Ishikawa (cell line): ENCODE measurements around the gene MAP6.

Source experiments
- CEBPB ChIP-seq: IDR thresholded peaks from 2 replicates; pipeline ENCODE4 v1.6.1; 2012
- CREB1 ChIP-seq: IDR thresholded peaks from 2 replicates; pipeline ENCODE4 v1.6.1; 2012; ENCODE audit warnings: low read depth
- EGR1 ChIP-seq: IDR thresholded peaks from 2 replicates; pipeline ENCODE4 v1.6.1; 2012
- EP300 ChIP-seq: IDR thresholded peaks from 2 replicates; pipeline ENCODE4 v1.6.1; 2012; ENCODE audit warnings: borderline replicate concordance
- FOXM1 ChIP-seq: IDR thresholded peaks from 2 replicates; pipeline ENCODE4 v1.6.1; 2012; ENCODE audit warnings: low read depth, borderline replicate concordance
- NFIC ChIP-seq: IDR thresholded peaks from 2 replicates; pipeline ENCODE4 v1.6.1; 2012
- RAD21 ChIP-seq: IDR thresholded peaks from 2 replicates; pipeline ENCODE4 v1.6.1; 2012; ENCODE audit warnings: low read depth
- TAF1 ChIP-seq: IDR thresholded peaks from 2 replicates; pipeline ENCODE4 v1.6.1; 2012; ENCODE audit warnings: low read depth, mild to moderate bottlenecking
- TCF12 ChIP-seq: IDR thresholded peaks from 2 replicates; pipeline ENCODE4 v1.6.1; 2012; ENCODE audit warnings: low read depth
- TEAD4 ChIP-seq: IDR thresholded peaks from 2 replicates; pipeline ENCODE4 v1.6.1; 2012
- YY1 ChIP-seq: IDR thresholded peaks from 2 replicates; pipeline ENCODE4 v1.6.1; 2012; ENCODE audit warnings: low read depth
- ZBTB7A ChIP-seq: IDR thresholded peaks from 2 replicates; pipeline ENCODE4 v1.6.1; 2012; ENCODE audit warnings: low read depth
- TF ChIP-seq, protein P1 (sequence below): IDR thresholded peaks from 2 replicates; pipeline ENCODE4 v1.6.1; 2012; ENCODE audit warnings: low read depth, mild to moderate bottlenecking
- TF ChIP-seq, protein P2 (sequence below): IDR thresholded peaks from 2 replicates; pipeline ENCODE4 v1.6.1; 2012
- TF ChIP-seq, protein P3 (sequence below): IDR thresholded peaks from 2 replicates; pipeline ENCODE4 v1.6.1; 2012

Gene MAP6

DNA sequence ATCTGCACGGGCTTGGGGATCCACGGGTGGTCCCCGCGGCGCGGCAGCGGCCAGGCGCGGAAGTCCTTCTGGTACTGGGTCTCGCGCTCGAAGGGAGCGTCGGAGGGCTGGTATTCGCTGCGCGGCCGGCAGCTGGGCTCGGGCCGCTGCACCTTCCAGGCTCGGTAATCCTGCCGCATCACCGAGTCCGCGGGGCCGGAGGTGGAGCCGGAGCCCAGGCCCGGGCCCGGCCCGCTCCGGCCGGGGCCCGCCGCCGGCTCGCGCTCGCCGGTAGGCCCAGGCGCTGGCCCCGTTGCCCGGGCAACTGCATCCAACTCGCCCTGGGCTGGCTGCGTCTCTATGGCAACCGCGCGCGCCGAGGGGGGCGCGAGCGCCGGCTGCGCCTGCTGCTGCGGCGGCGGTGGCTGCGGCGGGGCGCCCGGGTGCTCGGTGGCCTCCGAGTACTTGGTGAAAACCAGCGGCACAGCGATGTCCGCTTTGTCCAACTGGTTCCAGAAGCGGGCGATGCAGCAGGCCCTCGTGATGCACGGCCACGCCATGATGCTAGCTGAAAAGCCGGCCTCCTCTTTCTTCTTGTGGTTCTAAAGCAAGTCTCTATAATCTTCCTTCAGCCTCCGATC, 897 bp downstream of the MAP6 start:
- TF ChIP-seq YY1 (no peak), TEAD4 (no peak), TAF1 (no peak), TCF12 (no peak)
- TF ChIP-seq, protein P1, sequence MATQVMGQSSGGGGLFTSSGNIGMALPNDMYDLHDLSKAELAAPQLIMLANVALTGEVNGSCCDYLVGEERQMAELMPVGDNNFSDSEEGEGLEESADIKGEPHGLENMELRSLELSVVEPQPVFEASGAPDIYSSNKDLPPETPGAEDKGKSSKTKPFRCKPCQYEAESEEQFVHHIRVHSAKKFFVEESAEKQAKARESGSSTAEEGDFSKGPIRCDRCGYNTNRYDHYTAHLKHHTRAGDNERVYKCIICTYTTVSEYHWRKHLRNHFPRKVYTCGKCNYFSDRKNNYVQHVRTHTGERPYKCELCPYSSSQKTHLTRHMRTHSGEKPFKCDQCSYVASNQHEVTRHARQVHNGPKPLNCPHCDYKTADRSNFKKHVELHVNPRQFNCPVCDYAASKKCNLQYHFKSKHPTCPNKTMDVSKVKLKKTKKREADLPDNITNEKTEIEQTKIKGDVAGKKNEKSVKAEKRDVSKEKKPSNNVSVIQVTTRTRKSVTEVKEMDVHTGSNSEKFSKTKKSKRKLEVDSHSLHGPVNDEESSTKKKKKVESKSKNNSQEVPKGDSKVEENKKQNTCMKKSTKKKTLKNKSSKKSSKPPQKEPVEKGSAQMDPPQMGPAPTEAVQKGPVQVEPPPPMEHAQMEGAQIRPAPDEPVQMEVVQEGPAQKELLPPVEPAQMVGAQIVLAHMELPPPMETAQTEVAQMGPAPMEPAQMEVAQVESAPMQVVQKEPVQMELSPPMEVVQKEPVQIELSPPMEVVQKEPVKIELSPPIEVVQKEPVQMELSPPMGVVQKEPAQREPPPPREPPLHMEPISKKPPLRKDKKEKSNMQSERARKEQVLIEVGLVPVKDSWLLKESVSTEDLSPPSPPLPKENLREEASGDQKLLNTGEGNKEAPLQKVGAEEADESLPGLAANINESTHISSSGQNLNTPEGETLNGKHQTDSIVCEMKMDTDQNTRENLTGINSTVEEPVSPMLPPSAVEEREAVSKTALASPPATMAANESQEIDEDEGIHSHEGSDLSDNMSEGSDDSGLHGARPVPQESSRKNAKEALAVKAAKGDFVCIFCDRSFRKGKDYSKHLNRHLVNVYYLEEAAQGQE, result no peak

DNA sequence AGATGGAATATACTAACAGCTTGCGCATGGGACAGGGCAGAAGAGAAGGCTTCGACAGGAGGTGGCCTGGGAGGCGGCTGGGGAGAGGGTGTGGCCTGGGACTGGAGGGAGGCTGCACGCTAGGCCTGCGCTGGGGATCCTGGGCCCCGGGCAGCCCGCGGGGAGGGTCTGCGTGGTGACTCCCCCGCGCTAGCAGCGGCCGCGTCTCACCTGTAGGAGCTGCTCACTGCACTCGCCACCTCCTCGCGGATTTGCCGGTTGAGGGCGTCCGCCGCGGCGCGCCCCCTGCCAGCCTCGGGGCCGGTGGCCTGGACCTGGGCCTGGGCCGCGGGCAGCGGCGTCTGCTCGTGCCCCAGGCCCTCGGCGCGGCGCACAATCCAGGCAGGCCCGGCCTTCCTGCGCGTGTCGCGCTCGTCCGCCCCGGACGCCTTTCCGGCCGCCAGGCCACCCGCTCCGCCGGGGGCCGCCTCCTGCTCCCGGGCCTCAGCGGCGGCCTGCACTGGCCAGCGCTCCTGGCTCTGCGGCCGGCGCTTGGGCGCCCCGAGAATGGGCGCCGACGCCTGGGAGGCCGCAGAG, 1.5 kb downstream of the MAP6 start:
- TF ChIP-seq YY1, result no peak
- no peak for TF ChIP-seq NFIC
- no peak for TF ChIP-seq FOXM1
- no peak for TF ChIP-seq CREB1
- TF ChIP-seq TAF1, result no peak
- TF ChIP-seq, protein P2, sequence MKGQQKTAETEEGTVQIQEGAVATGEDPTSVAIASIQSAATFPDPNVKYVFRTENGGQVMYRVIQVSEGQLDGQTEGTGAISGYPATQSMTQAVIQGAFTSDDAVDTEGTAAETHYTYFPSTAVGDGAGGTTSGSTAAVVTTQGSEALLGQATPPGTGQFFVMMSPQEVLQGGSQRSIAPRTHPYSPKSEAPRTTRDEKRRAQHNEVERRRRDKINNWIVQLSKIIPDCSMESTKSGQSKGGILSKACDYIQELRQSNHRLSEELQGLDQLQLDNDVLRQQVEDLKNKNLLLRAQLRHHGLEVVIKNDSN, result no peak
- TF ChIP-seq TCF12, result no peak
- TF ChIP-seq, protein P1, result no peak
- TF ChIP-seq CEBPB, result no peak
- no peak for TF ChIP-seq ZBTB7A
- no peak for TF ChIP-seq EP300
- TF ChIP-seq, protein P3, sequence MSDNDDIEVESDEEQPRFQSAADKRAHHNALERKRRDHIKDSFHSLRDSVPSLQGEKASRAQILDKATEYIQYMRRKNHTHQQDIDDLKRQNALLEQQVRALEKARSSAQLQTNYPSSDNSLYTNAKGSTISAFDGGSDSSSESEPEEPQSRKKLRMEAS, result no peak
- no peak for TF ChIP-seq RAD21
- no peak for TF ChIP-seq EGR1
- TF ChIP-seq TEAD4, result no peak

DNA sequence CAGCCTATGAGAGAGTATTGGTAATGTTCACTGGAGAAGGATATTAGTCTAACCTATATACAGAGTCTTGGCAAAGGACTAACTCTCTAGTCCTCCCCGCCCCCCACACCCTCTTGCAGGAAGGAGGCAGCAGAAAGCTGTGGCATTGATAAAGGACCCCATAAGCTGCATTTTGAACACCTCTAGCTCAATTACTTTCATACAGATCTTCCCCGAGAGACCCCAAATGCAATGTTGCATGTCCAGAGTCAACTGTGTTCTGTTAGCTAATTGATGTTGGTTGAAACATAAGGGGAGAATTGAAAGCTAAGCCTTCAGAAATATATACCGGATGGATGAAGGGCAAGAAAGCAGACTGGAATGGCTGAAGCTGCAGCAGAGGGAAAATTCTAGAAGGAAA, 2.8 kb downstream of the MAP6 start:
- no peak for TF ChIP-seq RAD21
- TF ChIP-seq TAF1, result no peak
- TF ChIP-seq EGR1, result no peak
- TF ChIP-seq TCF12, result no peak
- TF ChIP-seq CREB1, result no peak
- TF ChIP-seq EP300, result no peak
- no peak for TF ChIP-seq YY1
- no peak for TF ChIP-seq NFIC
- TF ChIP-seq ZBTB7A, result no peak
- no peak for TF ChIP-seq TEAD4
- no peak for TF ChIP-seq CEBPB
- TF ChIP-seq, protein P2, result no peak
- TF ChIP-seq, protein P1, result no peak

DNA sequence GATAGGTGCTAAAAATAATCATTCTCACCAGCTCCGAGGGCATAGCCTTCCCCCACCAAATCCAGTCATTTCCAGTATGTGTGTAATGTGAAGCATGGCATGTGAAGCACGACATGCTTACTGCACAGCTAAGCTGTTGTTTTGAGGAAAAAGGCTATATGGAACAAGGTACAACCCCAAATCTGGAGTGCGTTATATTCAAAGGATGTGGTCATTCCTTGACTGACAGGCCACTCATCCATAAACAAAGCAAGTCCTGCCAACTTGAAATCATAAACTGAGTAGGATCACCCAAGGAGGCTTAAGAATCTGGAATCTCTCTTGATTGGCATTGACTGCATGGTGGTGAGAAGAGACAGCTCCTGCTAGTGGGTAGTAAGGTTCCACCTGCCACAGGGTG, 3.7 kb downstream of the MAP6 start:
- TF ChIP-seq ZBTB7A (no peak), YY1 (no peak), CREB1 (no peak), CEBPB (no peak), TEAD4 (no peak), EGR1 (no peak), FOXM1 (no peak), TCF12 (no peak), TAF1 (no peak)
- TF ChIP-seq, protein P2, result no peak
- TF ChIP-seq, protein P3, result no peak
